Activated CD4-positive, alpha-beta memory T cell treated with anti-CD3 and anti-CD28 coated beads for 36 hours (primary cell): ENCODE results near the gene KCNJ5. TPM values are rescaled to one million over a fixed set of nuclear protein-coding genes. Genes with fewer than 3 reads are reported as not detected.

ENCODE experiments used
- CTCF ChIA-PET: fragments of 350-600 bp; sonication (Branson Sonifier 250); formaldehyde crosslinking; loops from one replicate; lab custom pipeline; 2021; ENCODE audit warnings: antibody characterized with exemption, inconsistent platforms; lab: Charles Lee
- POLR2A ChIA-PET: fragments of 350-600 bp; sonication (Branson Sonifier 250); formaldehyde crosslinking; loops from one replicate; lab custom pipeline; 2021; ENCODE audit warnings: antibody characterized with exemption; lab: Charles Lee
- DNase-seq: peaks from one replicate; pipeline ENCODE4 v3.0.0-alpha.2; 2020
- H3K27ac Mint-ChIP-seq: one replicate; pipeline ENCODE4 v1.8.0; 2021; ENCODE audit warnings: mixed read lengths
- H3K27me3 Mint-ChIP-seq: one replicate; pipeline ENCODE4 v1.8.0; 2021; ENCODE audit warnings: mixed read lengths
- H3K36me3 Mint-ChIP-seq: one replicate; pipeline ENCODE4 v1.8.0; 2021; ENCODE audit warnings: mixed read lengths
- H3K4me1 Mint-ChIP-seq: one replicate; pipeline ENCODE4 v1.8.0; 2021; ENCODE audit warnings: low read depth, mixed read lengths
- H3K4me3 Mint-ChIP-seq: one replicate; pipeline ENCODE4 v1.8.0; 2021; ENCODE audit warnings: mild to moderate bottlenecking, mixed read lengths
- H3K9me3 Mint-ChIP-seq: one replicate; pipeline ENCODE4 v1.8.0; 2021; ENCODE audit warnings: mixed read lengths
- intact Hi-C: fragments of 100-400 bp; cut with micrococcal nuclease; formaldehyde crosslinking; loops from one replicate; pipeline ENCODE4 v1.15.1; 2023
- total RNA-seq, 2 experiments: library from RNA; stranded (reverse); gene quantifications; one replicate each; pipeline ENCODE4 v1.2.3, GENCODE V29; 2021

Gene KCNJ5
- total RNA-seq, 2 experiments from 2014 or later: not detected

GRCh38 chr11:128888034-128888985 is 2.8 kb upstream of the KCNJ5 start:
- ChIA-PET CTCF (interaction anchor here (1.2 to 2.0 kb wide), 3 partner anchors 18 to 69 kb away, joined by 4 to 6 read pairs (median 5); no protein-coding TSS in a partner anchor), POLR2A (no interaction called here)
- Mint-ChIP-seq H3K9me3 (no peaks in the 10 kb centered on the region), H3K27ac (no peak overlapping the region), H3K4me3 (no peak overlapping the region), H3K4me1 (peaks cover 3% of the 10 kb centered on the region), H3K27me3 (peaks cover 48% of the 10 kb centered on the region), H3K36me3 (no peaks in the 10 kb centered on the region)
- intact Hi-C loops: no loop called here
- DNase-seq: no peak

- DNase-seq: no peak
- H3K36me3 Mint-ChIP-seq: no peaks in the 10 kb centered on the region
- ChIA-PET CTCF (interaction anchor here (1.0 to 6.4 kb wide), 4 partner anchors 8 to 67 kb away, joined by 3 to 31 read pairs (median 5); no protein-coding TSS in a partner anchor), POLR2A (no interaction called here)
- H3K9me3 Mint-ChIP-seq: no peaks in the 10 kb centered on the region
- intact Hi-C loops: no loop called here
- H3K4me1 Mint-ChIP-seq: peaks cover 3% of the 10 kb centered on the region
- no peak overlapping the region for H3K27ac Mint-ChIP-seq
- H3K27me3 Mint-ChIP-seq: peaks cover 41% of the 10 kb centered on the region
- H3K4me3 Mint-ChIP-seq: no peak overlapping the region
These were observed 1.4 kb upstream of the KCNJ5 start for GRCh38 chr11:128889657-128890213.

GRCh38 chr11:128890216-128890542 is 977 bp upstream of the KCNJ5 start:
- Mint-ChIP-seq H3K36me3 (no peaks in the 10 kb centered on the region), H3K27ac (no peak overlapping the region), H3K27me3 (peaks cover 41% of the 10 kb centered on the region), H3K4me3 (no peak overlapping the region), H3K9me3 (no peaks in the 10 kb centered on the region), H3K4me1 (peaks cover 3% of the 10 kb centered on the region)
- DNase-seq: no peak
- CTCF ChIA-PET: interaction anchor here (1.0 to 6.4 kb wide), 4 partner anchors 8 to 67 kb away, joined by 3 to 31 read pairs (median 5); no protein-coding TSS in a partner anchor
- POLR2A ChIA-PET: no interaction called here
- intact Hi-C loops: no loop called here

- ChIA-PET CTCF (interaction anchor here (1.5 to 6.4 kb wide), 2 partner anchors 14 to 65 kb away, joined by 9 to 31 read pairs; no protein-coding TSS in a partner anchor), POLR2A (no interaction called here)
- no peak for DNase-seq
- Mint-ChIP-seq H3K4me3 (no peak overlapping the region), H3K27me3 (peaks cover 35% of the 10 kb centered on the region), H3K27ac (no peak overlapping the region), H3K36me3 (no peaks in the 10 kb centered on the region), H3K4me1 (peaks cover 3% of the 10 kb centered on the region), H3K9me3 (no peaks in the 10 kb centered on the region)
- intact Hi-C loops: no loop called here
These were observed 800 bp downstream of the KCNJ5 start for GRCh38 chr11:128891913-128892398.

- Mint-ChIP-seq H3K27me3 (peaks cover 31% of the 10 kb centered on the region), H3K36me3 (no peaks in the 10 kb centered on the region), H3K9me3 (no peaks in the 10 kb centered on the region), H3K4me3 (no peak overlapping the region), H3K27ac (no peak overlapping the region), H3K4me1 (peaks cover 3% of the 10 kb centered on the region)
- POLR2A ChIA-PET: no interaction called here
- intact Hi-C loops: no loop called here
- CTCF ChIA-PET: interaction anchor here (1.5 to 6.4 kb wide), 3 partner anchors 8 to 63 kb away, joined by 9 to 31 read pairs (median 13); no protein-coding TSS in a partner anchor
- no peak for DNase-seq
These were observed 1.9 kb downstream of the KCNJ5 start for GRCh38 chr11:128892866-128893565.

GRCh38 chr11:128893578-128894285 is 2.6 kb downstream of the KCNJ5 start:
- POLR2A ChIA-PET: no interaction called here
- CTCF ChIA-PET: interaction anchor here (1.3 to 6.4 kb wide), 3 partner anchors 9 to 62 kb away, joined by 3 to 31 read pairs (median 13); no protein-coding TSS in a partner anchor
- intact Hi-C loops: no loop called here
- Mint-ChIP-seq H3K4me1 (peaks cover 3% of the 10 kb centered on the region), H3K27ac (no peak overlapping the region), H3K36me3 (no peaks in the 10 kb centered on the region), H3K9me3 (no peaks in the 10 kb centered on the region), H3K27me3 (peaks cover 25% of the 10 kb centered on the region), H3K4me3 (no peak overlapping the region)
- DNase-seq: no peak

GRCh38 chr11:128894286-128894681 is 3.1 kb downstream of the KCNJ5 start:
- peaks cover 22% of the 10 kb centered on the region for H3K27me3 Mint-ChIP-seq
- H3K4me1 Mint-ChIP-seq: peaks cover 3% of the 10 kb centered on the region
- H3K4me3 Mint-ChIP-seq: no peak overlapping the region
- intact Hi-C loops: no loop called here
- no peak for DNase-seq
- no peak overlapping the region for H3K27ac Mint-ChIP-seq
- no peaks in the 10 kb centered on the region for H3K36me3 Mint-ChIP-seq
- POLR2A ChIA-PET: no interaction called here
- CTCF ChIA-PET: interaction anchor here (1.3 to 6.4 kb wide), 4 partner anchors 9 to 63 kb away, joined by 3 to 31 read pairs (median 10); no protein-coding TSS in a partner anchor
- no peaks in the 10 kb centered on the region for H3K9me3 Mint-ChIP-seq

- ChIA-PET CTCF (interaction anchor here (1.3 to 6.4 kb wide), 4 partner anchors 10 to 63 kb away, joined by 3 to 31 read pairs (median 10); no protein-coding TSS in a partner anchor), POLR2A (no interaction called here)
- no peak for DNase-seq
- Mint-ChIP-seq H3K9me3 (no peaks in the 10 kb centered on the region), H3K27ac (no peak overlapping the region), H3K4me1 (peaks cover 3% of the 10 kb centered on the region), H3K36me3 (no peaks in the 10 kb centered on the region), H3K27me3 (peaks cover 18% of the 10 kb centered on the region), H3K4me3 (no peak overlapping the region)
- intact Hi-C loops: no loop called here
These were observed 3.5 kb downstream of the KCNJ5 start for GRCh38 chr11:128894685-128895084.

- peaks cover 14% of the 10 kb centered on the region for H3K27me3 Mint-ChIP-seq
- intact Hi-C loops: no loop called here
- H3K27ac Mint-ChIP-seq: no peak overlapping the region
- CTCF ChIA-PET: interaction anchor here (1.3 to 6.4 kb wide), 3 partner anchors 10 to 62 kb away, joined by 6 to 31 read pairs (median 13); no protein-coding TSS in a partner anchor
- DNase-seq: no peak
- POLR2A ChIA-PET: no interaction called here
- no peaks in the 10 kb centered on the region for H3K9me3 Mint-ChIP-seq
- H3K4me3 Mint-ChIP-seq: no peak overlapping the region
- H3K36me3 Mint-ChIP-seq: no peaks in the 10 kb centered on the region
- peaks cover 3% of the 10 kb centered on the region for H3K4me1 Mint-ChIP-seq
These were observed 4.4 kb downstream of the KCNJ5 start for GRCh38 chr11:128895526-128895925.

GRCh38 chr11:128896356-128896755 is 5.2 kb downstream of the KCNJ5 start:
- H3K36me3 Mint-ChIP-seq: no peaks in the 10 kb centered on the region
- no peaks in the 10 kb centered on the region for H3K9me3 Mint-ChIP-seq
- CTCF ChIA-PET: interaction anchor here (6.4 kb wide), 1 partner anchor 9 kb away, joined by 31 read pairs; no protein-coding TSS in a partner anchor
- H3K4me1 Mint-ChIP-seq: no peaks in the 10 kb centered on the region
- no peak for DNase-seq
- POLR2A ChIA-PET: no interaction called here
- H3K27ac Mint-ChIP-seq: no peak overlapping the region
- H3K4me3 Mint-ChIP-seq: no peak overlapping the region
- peaks cover 10% of the 10 kb centered on the region for H3K27me3 Mint-ChIP-seq
- intact Hi-C loops: no loop called here

GRCh38 chr11:128897826-128898225 is 6.7 kb downstream of the KCNJ5 start:
- H3K27ac Mint-ChIP-seq: no peak overlapping the region
- no peaks in the 10 kb centered on the region for H3K4me1 Mint-ChIP-seq
- POLR2A ChIA-PET: no interaction called here
- no peak for DNase-seq
- no peaks in the 10 kb centered on the region for H3K36me3 Mint-ChIP-seq
- H3K4me3 Mint-ChIP-seq: no peak overlapping the region
- CTCF ChIA-PET: no interaction called here
- peaks cover 2% of the 10 kb centered on the region for H3K27me3 Mint-ChIP-seq
- intact Hi-C loops: no loop called here
- no peaks in the 10 kb centered on the region for H3K9me3 Mint-ChIP-seq
